Stimulated activated CD8-positive, alpha-beta memory T cell treated with anti-CD3 and anti-CD28 coated beads, Interleukin-2, amount 100 ng/mL, for 48 hours (primary cell): ENCODE results near the gene STAT4.
A peak's percentile ranks its signal among the peaks of the same experiment; 100 is the strongest.

Experiments
- DNase-seq, 2 donors: peaks; one replicate each; pipeline ENCODE4 v3.0.0-alpha.2; 2020; ENCODE audit warnings: low read depth in 2 of 2

STAT4 gene

DNA sequence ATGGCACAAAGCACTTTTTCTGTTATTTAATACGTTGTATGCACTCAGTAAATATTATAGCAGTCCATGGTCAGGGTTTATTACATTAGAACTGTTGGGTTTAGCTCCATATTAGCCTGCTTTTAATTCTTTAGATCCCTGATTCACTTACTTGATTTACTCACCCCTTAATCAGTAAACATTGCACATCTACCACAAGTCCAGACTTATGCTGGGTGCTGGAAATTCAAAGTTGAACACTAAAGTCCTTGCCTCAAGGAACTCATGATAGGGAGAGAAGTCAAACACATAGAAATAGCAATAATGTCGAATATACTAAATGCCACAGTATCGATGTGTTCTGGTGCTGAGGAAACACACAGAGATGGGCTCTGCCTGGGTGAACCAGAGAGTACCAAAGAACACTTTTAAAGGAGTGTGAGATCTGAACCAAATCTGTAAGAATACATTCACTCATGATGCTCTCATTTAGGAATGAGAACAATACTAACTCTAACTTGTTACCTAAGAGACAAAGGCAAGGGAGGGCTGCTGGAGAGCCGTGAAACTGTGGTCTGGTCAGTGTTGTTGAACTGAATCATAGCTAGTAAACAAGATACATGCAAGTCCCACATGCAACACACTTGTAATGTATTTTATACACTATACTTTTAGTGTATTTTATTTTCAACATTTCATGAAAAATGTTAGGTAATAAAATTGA is 4.9 kb downstream of the STAT4 start:
- no peak for DNase-seq

DNA sequence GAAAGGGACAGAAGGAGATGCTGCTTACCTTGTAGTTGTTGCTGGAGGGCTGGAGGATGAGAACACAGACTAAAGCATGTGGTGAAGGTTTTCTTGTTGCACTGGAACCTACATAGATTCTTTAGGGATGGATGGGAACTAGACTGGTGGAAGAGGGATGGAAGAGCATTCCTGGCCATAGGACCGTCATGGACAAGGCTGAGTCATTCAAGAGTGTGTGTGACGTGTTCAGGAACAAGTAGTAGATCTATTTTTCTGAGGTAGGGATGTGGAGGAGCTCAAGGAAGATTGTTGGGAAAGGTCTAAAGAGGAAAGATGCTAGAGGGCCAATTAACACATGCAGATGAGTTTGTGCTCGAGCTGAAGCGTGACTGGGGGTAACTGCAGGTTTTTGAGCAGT is 6.6 kb downstream of the STAT4 start:
- no peak for DNase-seq

DNA sequence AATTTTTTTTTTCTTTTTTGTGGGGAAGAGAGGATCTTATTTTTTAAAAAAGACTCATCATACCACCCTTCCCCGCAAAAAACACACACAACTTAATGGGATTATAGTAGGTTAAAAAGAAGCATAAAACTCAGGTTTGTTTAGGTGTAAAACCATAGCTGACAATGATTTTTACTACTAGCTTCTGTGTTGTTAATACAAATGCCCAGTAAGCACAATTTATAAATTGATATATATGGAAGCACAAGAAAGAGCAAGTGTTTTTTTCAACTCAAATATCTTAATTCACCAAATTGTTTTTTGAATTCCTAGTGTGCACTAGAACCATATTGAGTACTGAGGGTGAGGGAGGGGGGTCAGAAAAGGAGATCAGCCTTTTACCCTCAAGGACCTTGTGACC is 7.0 kb downstream of the STAT4 start:
- DNase-seq, result no peak

DNA sequence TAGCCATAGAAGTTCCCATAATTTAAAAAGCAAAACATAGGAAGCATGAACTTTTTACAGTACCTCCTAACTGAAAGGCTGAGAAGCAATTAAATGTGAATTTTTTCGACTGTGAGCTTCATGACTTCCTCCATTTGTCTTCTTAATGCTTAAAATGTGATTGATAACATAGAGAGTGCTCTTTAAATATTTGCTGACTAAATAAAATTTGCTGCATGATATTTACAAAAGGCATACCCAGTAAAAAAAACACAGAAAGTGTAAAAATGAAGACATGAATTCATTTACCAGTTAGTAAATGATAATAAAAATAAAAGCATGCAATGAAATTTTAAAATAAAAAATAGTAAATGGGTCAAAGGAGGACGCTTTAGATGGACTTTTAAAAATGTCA is 21.9 kb downstream of the STAT4 start:
- DNase-seq, result no peak

DNA sequence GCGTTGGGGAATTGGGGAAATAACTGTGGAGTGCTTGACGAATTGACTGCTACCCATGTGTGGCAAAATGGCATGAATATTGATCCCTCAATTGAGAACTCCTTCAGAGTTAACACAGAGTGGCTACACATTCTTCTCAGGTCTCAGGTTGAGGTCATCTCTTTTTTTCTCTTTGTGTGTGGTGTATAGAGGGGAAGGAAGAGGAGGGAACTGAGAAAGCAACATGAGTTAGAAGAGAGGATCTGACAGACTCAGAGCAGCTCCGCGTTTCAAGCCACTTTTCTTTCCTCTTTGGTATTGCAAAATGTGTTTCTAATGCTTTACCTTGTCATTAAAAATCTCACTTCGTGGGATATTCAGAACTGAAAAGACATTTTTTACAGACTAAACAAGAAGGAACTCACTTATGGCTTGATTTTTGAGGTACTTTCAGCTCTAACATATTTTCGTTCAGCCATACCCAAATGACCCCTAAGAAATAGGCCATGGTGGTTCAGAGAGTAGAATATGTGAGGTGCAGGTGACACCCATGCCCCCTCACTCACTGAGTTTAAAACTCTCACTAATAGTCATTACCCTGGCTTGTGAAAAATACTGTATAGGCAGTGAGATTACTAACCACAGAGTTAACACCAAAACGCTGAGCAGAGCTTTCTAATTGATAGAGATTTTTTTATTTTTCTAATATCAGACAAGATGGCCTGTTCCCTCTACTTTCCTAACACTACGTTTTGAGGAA is 22.5 kb downstream of the STAT4 start:
- no peak for DNase-seq

DNA sequence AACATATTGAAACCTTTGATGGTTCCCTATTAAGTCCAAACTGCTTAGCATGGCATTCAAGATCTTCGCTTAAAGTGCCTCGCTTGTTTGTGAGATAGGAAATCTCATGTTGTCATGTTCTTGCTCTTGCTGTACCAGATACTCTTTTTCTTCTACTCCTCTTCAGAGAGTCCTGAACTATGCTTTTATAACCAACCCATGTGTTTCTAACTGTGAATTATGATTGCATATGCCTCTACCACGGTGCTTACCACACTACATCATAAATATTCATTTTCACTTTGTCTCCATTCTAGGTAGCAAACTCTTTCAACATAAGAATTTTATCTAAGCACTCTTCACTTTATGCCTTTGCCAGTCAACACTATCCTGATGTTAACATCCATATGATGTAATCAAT is 23.6 kb downstream of the STAT4 start:
- DNase-seq, result no peak

DNA sequence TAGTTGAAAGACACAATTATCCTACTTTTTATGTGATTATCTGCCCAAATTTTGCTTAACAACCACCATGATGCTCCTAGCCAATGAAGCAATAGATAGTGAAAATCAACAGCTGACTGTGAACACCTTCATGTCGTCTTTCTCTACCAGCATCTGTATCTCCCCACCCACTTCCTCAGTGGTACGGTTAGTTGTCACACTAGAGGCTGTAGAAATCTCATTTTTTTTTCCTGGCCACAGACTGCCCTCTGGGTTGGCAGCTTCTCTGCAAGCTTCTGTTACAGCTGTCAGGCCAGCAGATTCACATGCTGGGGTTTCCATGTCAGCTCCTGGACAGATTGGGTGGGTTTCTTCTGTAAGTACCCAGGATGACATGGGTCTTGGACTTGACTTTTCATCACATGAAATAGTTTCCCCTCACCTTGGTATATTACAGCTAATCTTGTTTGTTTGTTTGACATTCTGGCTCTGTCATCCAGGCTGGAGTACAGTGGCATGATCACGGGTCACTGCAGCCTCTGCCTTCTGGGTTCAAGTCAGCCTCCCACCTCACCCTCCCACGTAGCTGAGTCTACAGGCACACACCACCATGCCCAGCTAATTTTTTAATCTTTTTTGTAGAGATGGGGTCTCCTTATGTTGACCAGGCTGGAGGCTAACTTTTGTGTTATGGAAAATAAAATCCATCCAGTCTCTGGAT is 24.3 kb downstream of the STAT4 start:
- DNase-seq, result no peak

DNA sequence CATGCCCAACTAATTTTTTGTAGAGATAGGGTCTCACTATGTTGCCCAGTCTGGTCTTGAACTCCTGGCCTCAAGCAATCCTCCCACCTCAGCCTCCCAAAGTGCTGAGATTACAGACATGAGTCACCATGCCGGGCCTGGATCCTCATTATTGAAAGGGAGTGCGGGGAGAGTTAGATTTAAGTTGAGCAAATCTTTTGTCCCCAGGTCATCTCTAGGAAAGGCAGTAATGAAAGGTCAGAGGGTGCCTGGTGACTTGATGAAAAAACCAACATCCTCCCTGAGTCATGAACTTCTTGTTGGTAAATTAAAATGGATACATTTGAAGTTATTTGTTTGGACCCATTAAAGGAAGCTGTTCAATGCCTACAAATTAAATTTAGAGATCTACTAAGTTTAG is 25.1 kb downstream of the STAT4 start:
- no peak for DNase-seq

DNA sequence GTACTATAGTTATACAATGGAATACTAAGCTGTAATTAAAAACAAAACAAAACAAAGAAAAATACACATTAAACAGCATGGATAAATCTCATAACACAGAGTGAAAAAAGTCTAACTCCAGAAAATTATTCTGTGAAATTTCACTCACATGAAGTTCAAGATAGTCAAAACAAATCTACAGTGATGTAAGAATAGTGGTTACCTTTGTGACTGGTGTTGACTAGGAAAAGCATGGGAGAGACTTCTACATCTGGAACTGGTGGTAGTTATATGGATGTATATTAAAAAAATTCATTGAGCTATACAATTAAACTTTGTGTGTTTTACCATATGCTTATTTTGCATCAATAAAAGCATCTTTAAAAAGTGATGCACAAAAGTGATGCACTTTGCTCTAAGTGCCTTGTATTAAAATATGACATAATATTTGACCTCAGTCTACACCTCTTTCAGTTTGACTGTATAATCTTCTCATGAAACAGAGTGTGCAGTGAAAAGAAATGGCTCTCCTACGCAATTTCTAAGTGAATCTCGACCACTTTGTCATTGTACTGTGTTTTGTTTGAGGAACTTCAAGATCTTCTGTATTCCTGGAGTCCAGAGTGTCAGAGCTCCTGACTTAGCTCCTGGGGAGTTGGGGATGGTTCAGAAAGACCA is 28.0 kb downstream of the STAT4 start:
- no peak for DNase-seq

DNA sequence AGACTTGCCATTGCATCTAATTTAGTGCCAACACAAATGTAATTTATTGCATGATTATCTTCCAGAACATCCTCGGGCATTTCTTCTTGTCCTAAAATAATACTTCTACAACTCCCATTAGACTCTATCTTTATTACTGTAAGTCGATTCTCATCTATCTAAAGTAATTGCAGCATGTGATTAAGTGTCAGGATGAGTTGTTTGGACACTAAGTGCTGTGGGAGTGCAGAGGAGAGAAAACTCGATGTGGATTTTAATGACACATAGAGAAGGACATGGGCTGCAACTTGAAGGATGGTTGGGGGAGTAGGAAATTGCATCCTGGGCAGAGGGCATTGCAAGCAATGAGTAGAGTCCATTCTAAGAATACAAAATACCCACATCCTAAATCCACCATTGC is 33.5 kb downstream of the STAT4 start:
- DNase-seq, result no peak

DNA sequence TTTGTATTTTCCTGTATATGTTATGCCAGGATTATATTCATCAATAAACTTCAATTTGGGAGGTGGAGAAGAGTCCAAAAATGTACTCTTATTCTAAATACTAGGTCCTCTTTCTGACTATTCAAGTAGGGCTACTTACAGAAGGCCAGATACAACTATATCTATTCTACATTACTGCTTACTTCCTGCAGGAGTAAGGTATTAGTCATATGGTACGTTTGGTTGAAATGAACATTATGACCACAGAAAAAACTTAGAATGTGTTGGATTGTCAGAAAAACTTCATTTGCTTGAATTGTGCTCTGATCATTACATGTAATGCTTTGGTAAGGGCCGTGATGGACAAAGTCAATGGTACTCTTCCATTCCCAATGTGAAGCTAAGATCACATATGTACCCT is 35.0 kb downstream of the STAT4 start:
- no peak for DNase-seq

DNA sequence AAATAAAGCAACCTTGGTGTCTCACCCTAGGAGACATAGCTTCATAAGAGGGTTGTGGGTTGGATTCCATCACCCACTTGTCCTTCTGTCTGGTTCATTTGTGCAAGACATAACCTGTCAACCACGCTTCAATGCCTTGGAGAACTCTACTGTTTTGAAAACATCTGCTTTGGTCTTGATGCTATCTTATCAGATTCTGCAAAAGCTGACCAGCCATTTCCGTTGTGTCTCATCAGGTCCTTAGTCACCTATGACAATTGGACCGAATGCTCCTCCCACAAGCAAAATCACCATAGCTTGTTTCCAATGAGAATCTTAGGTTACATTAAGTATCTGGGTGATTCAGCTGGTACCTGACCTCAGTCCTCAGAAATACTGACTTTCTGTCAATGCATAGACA is 35.4 kb downstream of the STAT4 start:
- DNase-seq, result peak in 1 of 2 donors; percentile 42

DNA sequence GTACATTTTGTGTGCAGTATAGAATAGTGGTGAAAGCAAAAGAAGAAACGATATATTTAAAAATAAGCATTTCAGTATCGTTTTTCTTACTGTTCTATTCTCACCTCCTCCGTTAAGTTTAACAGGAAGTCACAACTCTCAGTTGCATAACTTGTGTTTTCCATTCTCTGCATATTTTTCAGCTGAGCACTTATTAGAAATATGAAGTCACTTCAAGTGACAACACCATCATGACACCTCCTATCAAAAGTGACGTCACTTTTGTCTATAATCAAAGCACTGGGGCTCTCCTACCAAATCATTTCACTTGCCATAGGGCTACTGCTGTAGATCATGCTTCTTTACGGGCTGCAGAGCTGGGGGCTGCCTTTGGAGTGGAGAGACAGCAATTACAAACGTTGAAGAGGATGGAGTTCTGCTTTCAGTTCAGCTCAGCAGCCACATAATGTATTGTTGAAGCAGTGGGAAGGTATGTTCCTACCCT is 36.3 kb downstream of the STAT4 start:
- no peak for DNase-seq

DNA sequence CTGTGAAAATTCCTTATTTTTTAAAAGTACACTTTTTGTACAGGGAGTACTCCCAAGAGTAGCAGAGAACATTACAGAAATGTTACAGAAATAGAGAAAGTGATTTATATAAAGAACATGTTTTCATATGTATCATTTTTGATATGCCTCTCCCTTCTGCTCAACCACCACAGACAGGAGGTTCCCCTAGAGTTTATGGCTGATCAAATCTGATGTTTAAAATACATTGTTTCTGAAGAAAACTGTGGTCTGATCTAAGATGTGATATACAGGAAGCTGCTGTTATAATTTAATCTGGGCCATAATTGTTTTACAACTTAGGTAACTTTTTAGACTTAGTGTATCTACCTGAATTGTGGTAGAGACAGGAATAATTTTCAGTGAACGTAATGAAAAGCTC is 37.0 kb downstream of the STAT4 start:
- no peak for DNase-seq

DNA sequence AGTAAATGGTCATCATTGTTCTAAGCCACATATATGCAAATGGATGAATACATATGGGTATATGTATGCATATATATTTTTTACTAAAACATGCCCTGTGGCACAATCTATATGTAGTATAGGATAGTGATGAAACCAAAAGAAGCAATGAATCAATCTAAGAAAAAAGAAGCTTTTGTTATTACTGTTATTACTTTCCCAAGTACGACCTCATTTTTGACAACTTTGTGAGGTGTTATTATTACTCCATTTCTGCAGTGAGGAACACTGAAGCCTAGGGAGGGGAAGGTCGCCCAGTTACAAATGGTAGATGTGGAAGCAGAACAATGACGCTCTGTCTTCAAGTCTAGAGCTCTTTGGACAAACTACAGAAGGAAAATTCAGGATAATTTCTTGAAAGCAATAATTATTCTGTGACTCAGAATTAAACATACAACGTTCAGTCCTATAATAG is 38.3 kb downstream of the STAT4 start:
- no peak for DNase-seq

DNA sequence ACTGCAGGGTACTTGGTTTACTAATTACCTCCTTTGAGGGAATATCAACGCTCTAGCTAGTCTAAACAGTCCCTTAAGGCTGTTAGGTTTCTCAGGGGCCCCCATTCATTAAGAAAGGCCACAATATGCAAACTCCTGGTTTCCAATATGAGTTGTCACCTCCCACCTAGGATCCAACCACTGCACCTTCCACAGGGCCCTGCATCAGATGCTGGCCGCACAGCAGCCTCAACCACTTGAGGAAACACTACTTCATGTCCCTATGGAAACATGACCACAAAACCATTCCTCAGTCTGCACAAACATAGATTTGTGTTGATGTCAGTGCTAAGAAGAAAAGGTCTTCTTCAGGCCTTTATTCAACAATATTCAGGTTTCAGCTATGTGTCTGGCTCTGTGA is 40.9 kb downstream of the STAT4 start:
- peak in 1 of 2 donors; percentile 35 for DNase-seq

DNA sequence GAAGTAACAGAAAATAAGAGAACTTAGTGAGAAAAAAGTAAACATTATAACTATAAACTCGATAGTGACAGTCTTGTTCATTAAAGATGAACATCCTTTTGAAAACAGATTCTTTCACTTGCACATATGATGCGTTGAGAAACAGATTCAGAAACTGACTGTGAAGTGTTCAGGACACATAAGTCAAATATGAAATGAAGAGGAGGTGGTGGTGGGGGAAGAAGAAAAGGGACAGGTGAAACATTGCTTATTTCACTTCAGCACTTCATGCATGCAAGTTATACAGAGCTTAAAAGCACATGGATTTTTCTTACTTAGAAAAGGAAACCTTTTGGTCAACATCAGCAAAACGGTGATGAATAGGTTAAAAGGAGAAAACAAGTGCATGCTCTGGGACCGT is 42.5 kb downstream of the STAT4 start:
- DNase-seq, result no peak

DNA sequence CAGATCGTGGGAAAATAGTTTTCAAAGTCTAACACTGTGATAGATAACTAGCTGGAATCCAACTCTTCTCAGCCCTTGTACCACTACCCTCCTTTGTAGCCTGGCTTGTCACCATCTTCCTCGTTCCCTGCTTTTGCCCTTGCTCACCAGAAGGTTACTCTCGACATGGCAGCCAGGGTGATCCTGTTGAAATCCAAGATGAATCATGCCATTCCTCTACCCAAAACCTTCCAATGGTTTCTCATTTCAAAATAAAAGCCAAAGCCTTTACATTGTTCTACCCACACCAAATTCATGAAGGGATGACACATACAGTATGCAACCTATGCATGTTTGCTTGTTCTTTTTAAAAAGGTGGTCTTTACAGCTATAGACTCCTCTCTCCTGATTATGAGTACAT is 45.7 kb downstream of the STAT4 start:
- no peak for DNase-seq

DNA sequence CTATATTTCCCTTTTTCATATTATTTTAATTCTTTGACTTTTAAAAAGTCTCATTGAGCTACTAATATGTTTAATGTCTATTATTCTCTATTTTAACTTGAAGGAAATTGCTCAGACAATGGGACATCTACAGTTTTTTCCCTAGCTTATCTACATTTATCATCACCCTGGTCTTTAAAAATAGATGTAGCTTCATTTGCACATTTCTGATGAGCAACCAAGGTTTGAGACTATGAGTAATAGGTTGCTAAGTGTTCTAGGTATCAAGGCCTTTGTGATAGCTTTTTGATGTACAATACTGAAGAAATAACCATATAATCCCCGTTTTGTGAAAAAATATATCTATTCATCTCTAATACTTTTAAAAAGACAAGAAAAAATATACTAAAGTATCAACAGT is 47.0 kb downstream of the STAT4 start:
- no peak for DNase-seq

DNA sequence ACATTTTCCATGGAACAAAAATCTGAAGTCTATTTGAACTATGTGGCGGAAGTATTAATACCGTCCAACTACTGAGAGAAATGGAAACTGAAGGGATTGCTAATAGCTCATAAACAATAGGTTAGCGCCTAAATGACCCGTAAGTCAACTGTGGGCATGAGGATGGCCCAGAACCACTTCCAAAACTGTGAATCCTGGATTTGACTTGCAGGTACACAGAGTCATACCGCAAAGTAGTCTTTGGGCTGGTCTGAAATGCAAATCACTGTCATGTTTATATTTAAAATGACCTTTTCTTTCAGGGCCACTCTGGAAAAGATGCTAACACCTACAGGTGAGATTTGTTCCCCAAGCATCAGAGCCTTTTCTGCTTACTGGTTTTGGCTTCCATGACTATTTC is 50.6 kb downstream of the STAT4 start:
- no peak for DNase-seq

DNA sequence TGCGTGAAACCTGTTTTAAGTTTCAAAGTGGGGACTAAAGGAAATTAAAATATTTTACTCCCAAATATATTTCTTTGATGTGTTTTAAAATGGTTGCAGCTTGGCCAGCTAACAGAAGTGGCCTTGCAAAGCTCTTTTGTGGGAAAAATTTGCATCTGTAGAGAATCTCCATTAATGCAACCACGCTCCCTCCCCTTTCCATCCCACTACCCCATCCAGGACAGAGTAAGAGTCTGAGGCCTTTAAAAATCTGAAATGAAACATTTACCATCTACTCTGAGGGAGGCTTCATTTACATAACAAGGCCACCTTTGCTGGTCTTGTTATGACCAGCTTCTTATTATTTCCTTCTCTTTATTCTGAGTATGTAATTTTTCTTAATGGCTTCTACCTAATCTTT is 63.5 kb downstream of the STAT4 start:
- DNase-seq, result no peak

DNA sequence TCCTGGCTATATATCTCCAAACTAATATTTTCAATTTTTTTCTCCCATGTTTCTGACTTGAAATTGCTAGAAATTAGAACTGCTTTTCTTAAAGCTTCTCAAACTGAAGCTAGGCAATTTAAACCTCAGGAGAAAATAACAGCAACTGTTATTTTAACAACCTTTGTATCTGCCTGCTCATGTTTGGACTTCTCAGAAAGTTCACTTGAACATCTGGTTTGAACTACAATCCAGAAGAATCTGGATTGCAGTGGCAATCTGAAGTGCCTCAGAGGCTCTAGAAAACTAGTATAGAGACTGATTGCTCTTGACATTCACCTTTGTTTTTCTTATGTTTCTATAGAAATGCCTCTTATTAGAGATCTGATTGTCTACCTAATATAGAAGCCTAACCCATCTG is 64.1 kb downstream of the STAT4 start:
- DNase-seq, result no peak
